ENCODE measurements around the gene GABARAPL1. TPM values are rescaled to one million over a fixed set of nuclear protein-coding genes. Genes with fewer than 3 reads are reported as not detected.
"Not testable (repeated sequence)": the region's sequence is repeated elsewhere in the genome, so short reads cannot be mapped to it uniquely, and the experiment has no call there.

The GABARAPL1 gene
- total RNA-seq, 1 donor from 2014 or later = 119 TPM

GRCh38 chr12:10182354-10183049 is 30.2 kb upstream of the GABARAPL1 start:
- H3K27ac Mint-ChIP-seq (ENCODE audit: unreplicated experiment) = no peak overlapping the region
- Histone ChIP-seq H3K36me3 (ENCODE audit: insufficient read depth, low read length) (no peaks in the 10 kb centered on the region), H3K79me2 (ENCODE audit: insufficient read depth, low read length) (no peaks in the 10 kb centered on the region), H2AFZ (ENCODE audit: low read depth, low read length) (no peak overlapping the region), H3K4me1 (ENCODE audit: insufficient read depth, low read length) (peaks cover 3% of the 10 kb centered on the region), H3K4me2 (ENCODE audit: low read length) (no peak overlapping the region), H3K27ac (ENCODE audit: low read depth, low read length) (no peak overlapping the region), H4K20me1 (ENCODE audit: insufficient read depth, low read length) (no peaks in the 10 kb centered on the region), H3K27me3 (ENCODE audit: insufficient read depth, low read length) (no peaks in the 10 kb centered on the region), H3K4me3 (ENCODE audit: insufficient read depth, low read depth, low read length) (no peak overlapping the region), H3K9ac (ENCODE audit: low read length) (no peak overlapping the region), H3K9me3 (ENCODE audit: insufficient read depth, low read depth, low read length) (no peaks in the 10 kb centered on the region)
- H3K4me3 Mint-ChIP-seq (ENCODE audit: unreplicated experiment) = no peak overlapping the region
- H3K4me1 Mint-ChIP-seq (ENCODE audit: low read depth, unreplicated experiment) = peaks cover 7% of the 10 kb centered on the region
- H3K9me3 Mint-ChIP-seq (ENCODE audit: unreplicated experiment) = no peaks in the 10 kb centered on the region
- DNase-seq (ENCODE audit: low read depth) (peak; percentile 31), FAIRE-seq (peak; percentile 39)
- no peak for TF ChIP-seq EZH2 (IDR thresholded peaks at IDR 0.05; ENCODE audit: insufficient read depth, low read length)
- TF ChIP-seq CTCF (IDR thresholded peaks at IDR 0.05; ENCODE audit: insufficient read depth, low read depth, low read length) = no peak
- H3K27me3 Mint-ChIP-seq (ENCODE audit: low read depth, unreplicated experiment) = no peaks in the 10 kb centered on the region
- H3K36me3 Mint-ChIP-seq (ENCODE audit: low read depth, unreplicated experiment) = no peaks in the 10 kb centered on the region

- Histone ChIP-seq H3K27me3 (ENCODE audit: insufficient read depth, low read length) (no peaks in the 10 kb centered on the region), H3K4me2 (ENCODE audit: low read length) (no peak overlapping the region), H3K4me1 (ENCODE audit: insufficient read depth, low read length) (peaks cover 3% of the 10 kb centered on the region), H3K9me3 (ENCODE audit: insufficient read depth, low read depth, low read length) (no peaks in the 10 kb centered on the region), H3K79me2 (ENCODE audit: insufficient read depth, low read length) (no peaks in the 10 kb centered on the region), H3K27ac (ENCODE audit: low read depth, low read length) (no peak overlapping the region), H4K20me1 (ENCODE audit: insufficient read depth, low read length) (no peaks in the 10 kb centered on the region), H3K9ac (ENCODE audit: low read length) (no peak overlapping the region), H3K4me3 (ENCODE audit: insufficient read depth, low read depth, low read length) (no peak overlapping the region), H2AFZ (ENCODE audit: low read depth, low read length) (no peak overlapping the region), H3K36me3 (ENCODE audit: insufficient read depth, low read length) (no peaks in the 10 kb centered on the region)
- Mint-ChIP-seq H3K9me3 (ENCODE audit: unreplicated experiment) (no peaks in the 10 kb centered on the region), H3K36me3 (ENCODE audit: low read depth, unreplicated experiment) (no peaks in the 10 kb centered on the region), H3K4me3 (ENCODE audit: unreplicated experiment) (no peak overlapping the region), H3K27me3 (ENCODE audit: low read depth, unreplicated experiment) (no peaks in the 10 kb centered on the region), H3K4me1 (ENCODE audit: low read depth, unreplicated experiment) (peaks cover 7% of the 10 kb centered on the region), H3K27ac (ENCODE audit: unreplicated experiment) (no peak overlapping the region)
- FAIRE-seq (no peak), DNase-seq (ENCODE audit: low read depth) (no peak)
- TF ChIP-seq EZH2 (IDR thresholded peaks at IDR 0.05; ENCODE audit: insufficient read depth, low read length) = no peak
- no peak for TF ChIP-seq CTCF (IDR thresholded peaks at IDR 0.05; ENCODE audit: insufficient read depth, low read depth, low read length)
Observed at GRCh38 chr12:10184261-10184843, 28.3 kb upstream of the GABARAPL1 start.

GRCh38 chr12:10186299-10186698 is 26.4 kb upstream of the GABARAPL1 start:
- H2AFZ ChIP-seq (ENCODE audit: low read depth, low read length) = no peak overlapping the region
- H3K4me3 ChIP-seq (ENCODE audit: insufficient read depth, low read depth, low read length) = no peak overlapping the region
- Mint-ChIP-seq H3K27ac (ENCODE audit: unreplicated experiment) (no peak overlapping the region), H3K36me3 (ENCODE audit: low read depth, unreplicated experiment) (no peaks in the 10 kb centered on the region), H3K4me1 (ENCODE audit: low read depth, unreplicated experiment) (peaks cover 10% of the 10 kb centered on the region), H3K9me3 (ENCODE audit: unreplicated experiment) (no peaks in the 10 kb centered on the region), H3K4me3 (ENCODE audit: unreplicated experiment) (no peak overlapping the region), H3K27me3 (ENCODE audit: low read depth, unreplicated experiment) (no peaks in the 10 kb centered on the region)
- FAIRE-seq (no peak), DNase-seq (ENCODE audit: low read depth) (no peak)
- no peak overlapping the region for H3K9ac ChIP-seq (ENCODE audit: low read length)
- H4K20me1 ChIP-seq (ENCODE audit: insufficient read depth, low read length) = no peaks in the 10 kb centered on the region
- no peaks in the 10 kb centered on the region for H3K36me3 ChIP-seq (ENCODE audit: insufficient read depth, low read length)
- no peaks in the 10 kb centered on the region for H3K9me3 ChIP-seq (ENCODE audit: insufficient read depth, low read depth, low read length)
- TF ChIP-seq EZH2 (IDR thresholded peaks at IDR 0.05; ENCODE audit: insufficient read depth, low read length) = no peak
- no peak for TF ChIP-seq CTCF (IDR thresholded peaks at IDR 0.05; ENCODE audit: insufficient read depth, low read depth, low read length)
- H3K27me3 ChIP-seq (ENCODE audit: insufficient read depth, low read length) = no peaks in the 10 kb centered on the region
- no peak overlapping the region for H3K27ac ChIP-seq (ENCODE audit: low read depth, low read length)
- peaks cover under 1% of the 10 kb centered on the region for H3K4me1 ChIP-seq (ENCODE audit: insufficient read depth, low read length)
- no peak overlapping the region for H3K4me2 ChIP-seq (ENCODE audit: low read length)
- H3K79me2 ChIP-seq (ENCODE audit: insufficient read depth, low read length) = no peaks in the 10 kb centered on the region

GRCh38 chr12:10186958-10187357 is 25.7 kb upstream of the GABARAPL1 start:
- H3K27ac Mint-ChIP-seq (ENCODE audit: unreplicated experiment); FAIRE-seq; H4K20me1 ChIP-seq (ENCODE audit: insufficient read depth, low read length); H3K36me3 Mint-ChIP-seq (ENCODE audit: low read depth, unreplicated experiment); H3K27me3 Mint-ChIP-seq (ENCODE audit: low read depth, unreplicated experiment); H2AFZ ChIP-seq (ENCODE audit: low read depth, low read length); H3K4me3 Mint-ChIP-seq (ENCODE audit: unreplicated experiment); H3K9me3 ChIP-seq (ENCODE audit: insufficient read depth, low read depth, low read length); H3K27ac ChIP-seq (ENCODE audit: low read depth, low read length); H3K36me3 ChIP-seq (ENCODE audit: insufficient read depth, low read length); H3K4me3 ChIP-seq (ENCODE audit: insufficient read depth, low read depth, low read length); H3K79me2 ChIP-seq (ENCODE audit: insufficient read depth, low read length); H3K9me3 Mint-ChIP-seq (ENCODE audit: unreplicated experiment); H3K9ac ChIP-seq (ENCODE audit: low read length); H3K27me3 ChIP-seq (ENCODE audit: insufficient read depth, low read length); DNase-seq (ENCODE audit: low read depth); H3K4me2 ChIP-seq (ENCODE audit: low read length); H3K4me1 ChIP-seq (ENCODE audit: insufficient read depth, low read length): not testable (repeated sequence)
- H3K4me1 Mint-ChIP-seq (ENCODE audit: low read depth, unreplicated experiment) = peaks cover 15% of the 10 kb centered on the region
